GM12864 (cell line): ENCODE data around the gene COL27A1.

ENCODE experiments used
- DNase-seq: peaks from one replicate; pipeline ENCODE4 v3.0.0-alpha.2; 2011; ENCODE audit warnings: low read depth
- H3K4me3 ChIP-seq: 2 replicates; pipeline ENCODE4 v1.5.1; 2011; ENCODE audit warnings: mild to moderate bottlenecking, low read depth, low read length, control low read depth
- CTCF ChIP-seq: IDR thresholded peaks from 2 replicates; pipeline ENCODE4 v1.5.1; 2011; ENCODE audit warnings: low read depth, mild to moderate bottlenecking, moderate library complexity, low read length, control low read depth, inconsistent platforms; ENCODE audit errors: missing control alignments

Gene COL27A1

GRCh38 chr9:114169952-114170770 is 14.8 kb downstream of the COL27A1 start:
- DNase-seq: no peak
- H3K4me3 ChIP-seq: no peak overlapping the region
- TF ChIP-seq CTCF: no peak

- no peak for DNase-seq
- TF ChIP-seq CTCF: no peak
- no peak overlapping the region for H3K4me3 ChIP-seq
Measured at GRCh38 chr9:114170771-114171461, 15.6 kb downstream of the COL27A1 start.

GRCh38 chr9:114171500-114171899 is 16.2 kb downstream of the COL27A1 start:
- no peak overlapping the region for H3K4me3 ChIP-seq
- DNase-seq: no peak
- TF ChIP-seq CTCF: no peak

- no peak overlapping the region for H3K4me3 ChIP-seq
- no peak for DNase-seq
- TF ChIP-seq CTCF: no peak
Measured at GRCh38 chr9:114172981-114173833, 17.9 kb downstream of the COL27A1 start.

- DNase-seq: no peak
- H3K4me3 ChIP-seq: no peak overlapping the region
- no peak for TF ChIP-seq CTCF
Measured at GRCh38 chr9:114174557-114174875, 19.2 kb downstream of the COL27A1 start.

- no peak for DNase-seq
- H3K4me3 ChIP-seq: no peak overlapping the region
- TF ChIP-seq CTCF: no peak
Measured at GRCh38 chr9:114174876-114175771, 19.8 kb downstream of the COL27A1 start.
